Sigmoid colon (tissue), 4 donors: ENCODE results near the gene DND1.

ENCODE experiments used
- EP300 ChIP-seq, 4 donors: sonication (generic); formaldehyde crosslinking; IDR thresholded peaks; one replicate each; pipeline ENCODE4 v1.6.1; 2017; ENCODE audit warnings: antibody characterized with exemption in 4 of 4
- POLR2AphosphoS5 ChIP-seq, 4 donors: sonication (generic); formaldehyde crosslinking; IDR thresholded peaks; one replicate each; pipeline ENCODE4 v1.6.1; 2017; ENCODE audit warnings: antibody characterized with exemption in 4 of 4
- TF ChIP-seq, protein P1 (sequence below), 4 experiments: fragments of 450-650 bp in 3 of 4; fragments of 200-600 bp in 1 of 4; IDR thresholded peaks; one replicate each; pipeline ENCODE4 v1.5.1; 2016 to 2019; ENCODE audit warnings: antibody characterized with exemption in 4 of 4, mild to moderate bottlenecking in 3 of 4, moderate library complexity in 2 of 4

DNA sequence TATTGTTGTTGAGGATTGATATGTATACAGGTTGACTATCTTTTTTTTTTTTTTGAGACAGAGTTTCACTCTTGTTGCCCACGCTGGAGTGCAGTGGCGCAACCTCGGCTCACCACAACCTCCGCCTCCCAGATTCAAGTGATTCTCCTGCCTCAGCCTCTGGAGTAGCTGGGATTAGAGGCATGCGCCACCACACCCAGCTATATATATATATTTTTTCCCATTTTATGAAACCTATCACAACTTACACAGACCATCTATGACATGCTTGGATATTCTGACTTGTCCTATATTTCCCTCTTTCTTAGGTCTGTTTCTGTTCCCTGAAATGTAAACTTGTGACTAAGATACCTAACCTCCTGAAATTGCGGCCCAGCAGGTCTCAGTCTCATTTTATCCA, 45.4 kb downstream of the DND1 start:
- TF ChIP-seq, protein P1, sequence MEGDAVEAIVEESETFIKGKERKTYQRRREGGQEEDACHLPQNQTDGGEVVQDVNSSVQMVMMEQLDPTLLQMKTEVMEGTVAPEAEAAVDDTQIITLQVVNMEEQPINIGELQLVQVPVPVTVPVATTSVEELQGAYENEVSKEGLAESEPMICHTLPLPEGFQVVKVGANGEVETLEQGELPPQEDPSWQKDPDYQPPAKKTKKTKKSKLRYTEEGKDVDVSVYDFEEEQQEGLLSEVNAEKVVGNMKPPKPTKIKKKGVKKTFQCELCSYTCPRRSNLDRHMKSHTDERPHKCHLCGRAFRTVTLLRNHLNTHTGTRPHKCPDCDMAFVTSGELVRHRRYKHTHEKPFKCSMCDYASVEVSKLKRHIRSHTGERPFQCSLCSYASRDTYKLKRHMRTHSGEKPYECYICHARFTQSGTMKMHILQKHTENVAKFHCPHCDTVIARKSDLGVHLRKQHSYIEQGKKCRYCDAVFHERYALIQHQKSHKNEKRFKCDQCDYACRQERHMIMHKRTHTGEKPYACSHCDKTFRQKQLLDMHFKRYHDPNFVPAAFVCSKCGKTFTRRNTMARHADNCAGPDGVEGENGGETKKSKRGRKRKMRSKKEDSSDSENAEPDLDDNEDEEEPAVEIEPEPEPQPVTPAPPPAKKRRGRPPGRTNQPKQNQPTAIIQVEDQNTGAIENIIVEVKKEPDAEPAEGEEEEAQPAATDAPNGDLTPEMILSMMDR (IDR thresholded peaks at IDR 0.05) = no peak
- TF ChIP-seq POLR2AphosphoS5 (IDR thresholded peaks at IDR 0.05) (no peak), EP300 (IDR thresholded peaks at IDR 0.05) (no peak)
